NCI-H82 treated with DMSO at 0.1 percent for 48 hours (cell line): ENCODE measurements around the gene YWHAG.
"Not testable (repeated sequence)": the region's sequence is repeated elsewhere in the genome, so short reads cannot be mapped to it uniquely, and the experiment has no call there.

Experiments used
- DNase-seq: peaks from one replicate; lab custom pipeline; 2025; ENCODE audit not compliant: unreplicated experiment; lab: John Stamatoyannopoulos, UW

The YWHAG gene

GRCh38 chr7:76325811-76326210, 33.0 kb downstream of the YWHAG start:
- no peak for DNase-seq

GRCh38 chr7:76325092-76325491, 33.7 kb downstream of the YWHAG start:
- no peak for DNase-seq

DNA sequence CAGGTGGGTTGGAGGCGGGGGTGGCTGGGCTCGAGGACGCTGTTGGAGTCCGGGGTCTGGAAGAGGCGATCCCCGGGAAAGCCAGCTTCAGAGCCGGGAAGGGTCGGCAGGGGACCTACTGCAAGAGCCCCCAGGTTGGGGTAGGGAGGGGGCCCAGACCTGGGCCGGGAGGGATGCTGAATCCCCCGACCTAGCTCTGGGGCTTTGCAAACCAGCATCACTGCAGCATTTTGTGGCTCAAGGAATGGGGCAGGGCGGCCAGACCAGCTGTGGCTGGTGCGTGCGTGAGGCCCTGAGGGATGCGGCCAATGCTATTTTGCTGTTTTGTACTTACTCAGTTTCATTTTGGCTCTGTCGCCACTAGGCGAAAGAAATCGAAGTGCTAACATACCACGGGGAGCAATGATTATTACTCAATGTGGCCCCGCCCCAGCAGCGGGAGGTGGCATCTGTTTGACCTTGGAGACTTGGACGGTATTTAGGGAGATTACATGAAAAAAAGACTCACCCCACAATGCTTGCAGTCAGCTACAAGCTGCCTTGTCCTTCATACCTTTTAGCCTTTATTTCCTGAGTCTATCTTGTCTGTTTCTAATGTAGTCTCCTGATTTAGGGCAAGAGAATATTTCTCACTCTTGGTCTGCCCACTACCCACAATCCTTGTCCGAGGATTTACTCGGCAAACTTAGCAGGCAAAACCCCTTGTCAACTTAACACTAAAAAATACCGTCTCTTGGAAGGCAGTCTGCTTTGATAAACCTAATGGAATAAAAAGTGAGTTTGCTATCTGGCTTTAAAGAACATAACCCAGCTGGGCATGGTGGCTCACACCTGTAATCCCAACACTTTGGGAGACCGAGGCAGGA, 40.1 kb downstream of the YWHAG start:
- peak; percentile 47 for DNase-seq

DNA sequence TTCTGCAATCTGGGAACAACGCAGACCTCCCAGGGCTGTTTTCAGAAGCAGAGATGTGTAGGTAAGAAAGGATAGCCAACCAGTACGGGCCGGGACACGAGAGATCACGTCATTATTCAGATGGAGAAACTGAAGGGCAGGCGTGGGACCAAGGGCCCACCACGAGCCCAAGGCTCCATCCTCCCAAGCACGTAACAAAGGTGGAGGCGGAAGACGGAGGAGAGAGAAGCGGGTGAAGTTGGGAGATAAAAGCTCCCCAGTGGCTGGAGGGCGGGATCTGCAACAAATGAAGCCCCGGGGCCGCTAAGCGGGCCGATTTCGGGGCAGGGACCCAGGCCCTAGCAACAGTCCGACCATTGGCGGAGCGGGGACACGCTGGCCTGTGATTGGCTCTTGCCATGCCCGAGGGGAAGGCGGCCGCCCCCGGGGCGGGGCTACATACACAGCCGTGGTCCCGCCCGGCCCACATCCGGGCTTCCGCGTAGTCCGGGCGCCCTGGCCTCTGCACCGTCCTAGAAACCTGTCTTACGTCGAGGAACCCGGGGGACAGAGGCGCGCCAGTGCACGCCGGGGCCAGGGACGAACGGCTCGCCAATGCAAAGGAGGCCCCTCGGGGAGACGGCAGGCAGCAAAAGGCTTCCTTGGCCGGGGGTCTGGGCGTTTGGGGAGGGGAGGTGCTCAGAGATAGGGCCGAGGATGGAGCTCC, 40.9 kb downstream of the YWHAG start:
- peak; percentile 83 for DNase-seq

GRCh38 chr7:76316984-76317781, 41.6 kb downstream of the YWHAG start:
- DNase-seq: no peak

DNA sequence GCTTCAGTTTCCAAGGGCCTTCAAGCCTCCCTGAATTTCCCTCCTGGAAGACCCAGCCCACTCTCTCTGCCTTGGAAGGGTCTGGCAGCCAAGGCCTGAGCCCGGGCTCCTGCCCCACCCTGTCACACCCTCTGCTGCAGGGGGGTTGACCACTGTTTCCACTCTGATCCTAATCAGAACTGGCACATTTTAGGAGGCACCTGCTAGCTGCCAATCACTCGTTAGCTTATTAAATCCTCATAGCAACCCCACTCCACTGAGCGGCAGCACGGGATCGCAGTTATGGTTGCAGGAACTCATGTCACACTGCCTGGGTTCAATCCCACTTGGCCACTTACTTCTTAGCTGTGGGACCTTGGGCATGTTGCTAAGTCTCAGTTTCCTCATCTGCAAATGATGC, 43.4 kb downstream of the YWHAG start:
- no peak for DNase-seq

DNA sequence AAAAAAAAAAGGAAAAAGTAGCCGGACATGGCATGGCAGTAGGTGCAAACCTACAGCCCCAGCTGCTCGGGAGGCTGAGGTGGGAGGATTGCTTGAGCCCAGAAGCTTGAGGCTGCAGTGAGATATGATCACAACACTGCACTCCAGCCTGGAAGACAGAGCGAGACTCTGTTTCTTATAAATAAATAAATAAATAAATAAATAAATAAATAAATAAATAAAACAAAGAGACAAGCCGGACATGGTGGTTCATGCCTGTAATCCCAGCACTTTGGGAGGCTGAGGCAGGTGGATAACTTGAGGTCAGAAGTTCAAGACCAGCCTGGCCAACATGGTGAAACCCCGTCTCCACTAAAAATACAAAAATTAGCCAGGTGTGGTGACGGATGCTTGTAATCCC, 44.1 kb downstream of the YWHAG start:
- DNase-seq: not testable (repeated sequence)

- DNase-seq: peak; percentile 90
Measured at GRCh38 chr7:76314042-76314721, 44.6 kb downstream of the YWHAG start.

DNA sequence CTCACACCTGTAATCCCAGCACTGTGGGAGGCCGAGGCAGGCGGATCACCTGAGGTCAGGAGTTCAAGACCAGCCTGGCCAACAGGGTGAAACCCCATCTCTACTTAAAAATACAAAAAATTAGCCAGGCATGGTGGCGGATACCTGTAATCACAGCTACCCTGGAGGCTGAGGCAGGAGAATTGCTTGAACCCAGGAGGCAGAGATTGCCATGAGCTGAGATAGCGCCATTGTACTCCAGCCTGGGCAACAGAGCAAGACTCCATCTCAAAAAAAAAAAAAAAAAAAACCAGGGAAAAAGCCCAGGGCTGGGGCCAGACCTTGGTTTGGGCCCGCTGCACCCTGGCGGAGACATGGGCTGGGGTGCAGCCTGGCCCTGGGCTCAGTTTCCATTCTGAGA, 47.0 kb downstream of the YWHAG start:
- not testable (repeated sequence) for DNase-seq

GRCh38 chr7:76310102-76310957, 48.5 kb downstream of the YWHAG start:
- DNase-seq: peak; percentile 14

DNA sequence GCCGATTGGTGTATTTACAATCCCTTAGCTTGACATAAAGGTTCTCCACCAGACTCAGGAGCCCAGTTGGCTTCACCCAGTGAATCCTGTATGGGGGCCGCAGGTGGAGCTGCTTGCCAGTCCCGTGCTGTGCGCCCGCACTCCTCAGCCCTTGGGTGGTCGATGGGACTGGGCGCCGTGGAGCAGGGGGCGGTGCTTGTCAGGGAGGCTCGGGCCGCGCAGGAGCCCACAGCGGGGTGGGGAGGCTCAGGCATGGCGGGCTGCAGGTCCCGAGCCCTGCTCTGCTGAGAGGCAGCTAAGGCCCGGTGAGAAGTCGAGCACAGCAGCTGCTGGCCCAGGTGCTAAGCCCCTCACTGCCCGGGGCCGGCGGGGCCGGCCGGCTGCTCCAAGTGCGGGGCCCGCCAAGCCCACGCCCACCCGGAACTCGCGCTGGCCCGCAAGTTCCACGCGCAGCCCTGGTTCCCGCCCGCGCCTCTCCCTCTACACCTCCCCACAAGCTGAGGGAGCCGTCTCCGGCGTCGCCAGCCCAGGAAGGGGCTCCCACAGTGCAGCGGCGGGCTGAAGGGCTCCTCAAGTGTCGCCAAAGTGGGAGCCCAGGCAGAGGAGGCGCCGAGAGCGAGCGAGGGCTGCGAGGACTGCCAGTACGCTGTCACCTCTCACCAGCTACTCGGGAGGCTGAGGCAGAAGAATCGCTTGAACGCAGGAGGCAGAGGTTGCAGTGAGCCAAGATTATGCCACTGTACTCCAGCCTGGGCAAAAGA, 49.3 kb downstream of the YWHAG start:
- DNase-seq: not testable (repeated sequence)

DNA sequence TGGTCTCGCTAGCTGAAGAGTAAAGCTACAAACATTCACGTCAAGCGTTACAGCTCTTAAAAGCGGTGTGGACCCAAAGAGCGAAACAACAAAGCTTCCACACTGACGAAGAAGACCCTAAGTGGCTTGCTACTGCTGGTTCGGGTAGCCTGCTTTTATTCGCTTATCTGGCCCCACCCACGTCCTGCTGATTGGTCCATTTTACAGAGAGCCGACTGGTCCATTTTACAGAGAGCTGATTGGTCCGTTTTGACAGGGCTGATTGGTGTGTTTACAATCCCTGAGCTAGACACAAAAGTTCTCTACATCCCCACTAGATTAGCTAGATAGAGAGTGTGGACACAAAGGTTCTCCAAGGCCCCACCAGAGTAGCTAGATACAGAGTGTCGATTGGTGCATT, 49.9 kb downstream of the YWHAG start:
- DNase-seq: not testable (repeated sequence)

DNA sequence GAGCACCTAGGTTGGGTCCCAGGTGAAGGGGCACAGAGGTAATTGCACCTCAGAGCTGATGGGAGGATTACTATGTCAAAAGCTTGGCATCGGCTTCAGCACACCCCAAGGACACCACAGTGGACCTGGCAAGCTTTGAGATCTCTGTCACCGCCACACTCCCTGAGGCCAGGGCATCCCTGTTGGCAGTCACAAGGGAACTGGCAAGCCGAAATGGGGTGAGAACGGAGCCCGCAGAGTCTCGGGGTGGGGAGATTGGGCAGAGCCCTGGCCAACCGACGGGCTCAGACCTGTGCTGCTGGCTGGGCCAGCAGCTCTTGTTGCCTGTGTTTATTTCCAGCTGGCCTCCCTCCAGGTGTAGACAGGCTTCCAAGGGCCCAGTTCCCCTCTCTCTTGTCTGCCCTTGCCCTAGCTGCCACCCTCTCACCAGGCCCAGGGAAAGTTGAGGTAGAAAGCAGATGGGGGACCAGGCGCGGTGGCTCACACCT, 53.9 kb downstream of the YWHAG start:
- no peak for DNase-seq

- DNase-seq: peak; percentile 91
Measured at GRCh38 chr7:76303202-76304147, 55.3 kb downstream of the YWHAG start.

DNA sequence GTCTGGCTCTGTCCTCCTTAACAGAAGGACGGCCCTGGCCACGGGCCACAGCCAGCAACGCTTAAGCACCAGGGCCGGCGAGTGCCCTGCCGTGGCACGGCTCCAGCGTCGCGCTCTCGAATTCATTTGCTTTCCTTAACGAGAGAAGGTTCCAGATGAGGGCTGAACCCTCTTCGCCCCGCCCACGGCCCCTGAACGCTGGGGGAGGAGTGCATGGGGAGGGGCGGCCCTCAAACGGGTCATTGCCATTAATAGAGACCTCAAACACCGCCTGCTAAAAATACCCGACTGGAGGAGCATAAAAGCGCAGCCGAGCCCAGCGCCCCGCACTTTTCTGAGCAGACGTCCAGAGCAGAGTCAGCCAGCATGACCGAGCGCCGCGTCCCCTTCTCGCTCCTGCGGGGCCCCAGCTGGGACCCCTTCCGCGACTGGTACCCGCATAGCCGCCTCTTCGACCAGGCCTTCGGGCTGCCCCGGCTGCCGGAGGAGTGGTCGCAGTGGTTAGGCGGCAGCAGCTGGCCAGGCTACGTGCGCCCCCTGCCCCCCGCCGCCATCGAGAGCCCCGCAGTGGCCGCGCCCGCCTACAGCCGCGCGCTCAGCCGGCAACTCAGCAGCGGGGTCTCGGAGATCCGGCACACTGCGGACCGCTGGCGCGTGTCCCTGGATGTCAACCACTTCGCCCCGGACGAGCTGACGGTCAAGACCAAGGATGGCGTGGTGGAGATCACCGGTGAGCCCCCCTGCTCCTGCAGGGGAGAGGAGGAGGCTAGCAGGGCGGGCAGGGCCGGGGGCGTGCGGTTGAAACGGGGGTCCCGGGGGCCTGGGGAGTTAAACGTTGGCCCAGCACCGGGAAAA, 56.2 kb downstream of the YWHAG start, which contains the start of gene HSPB1:
HSPB1 (plus strand) TSS at position 327 of the 855 bp plus-strand sequence; CDS start at position 367, 40 bp downstream.
- DNase-seq: no peak

GRCh38 chr7:76301000-76301399, 57.8 kb downstream of the YWHAG start:
- no peak for DNase-seq

- DNase-seq: no peak
Measured at GRCh38 chr7:76300166-76300731, 58.5 kb downstream of the YWHAG start.
